Measurements from ENCODE around the gene TPCN2.

Gene TPCN2

DNA sequence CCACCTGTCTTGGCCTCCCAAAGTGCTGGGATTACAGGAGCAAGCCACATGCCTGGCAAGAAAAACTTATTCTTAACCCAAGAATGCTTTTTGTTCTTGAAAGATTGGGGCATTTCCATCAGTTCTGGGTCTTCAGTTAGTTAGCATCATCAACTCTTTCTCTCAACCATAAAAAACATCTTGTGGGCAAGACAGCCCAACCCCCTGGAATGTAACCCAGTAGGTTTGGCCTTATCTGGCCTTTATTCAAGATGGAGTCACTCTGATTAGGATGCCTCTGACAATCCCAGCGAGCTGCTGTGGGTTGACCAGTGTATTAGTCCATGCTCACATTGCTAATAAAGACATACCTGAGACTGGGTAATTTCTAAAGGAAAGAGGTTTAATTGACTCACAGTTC lies 9.2 kb upstream of the TPCN2 start:
- DNase-seq: no peak

DNA sequence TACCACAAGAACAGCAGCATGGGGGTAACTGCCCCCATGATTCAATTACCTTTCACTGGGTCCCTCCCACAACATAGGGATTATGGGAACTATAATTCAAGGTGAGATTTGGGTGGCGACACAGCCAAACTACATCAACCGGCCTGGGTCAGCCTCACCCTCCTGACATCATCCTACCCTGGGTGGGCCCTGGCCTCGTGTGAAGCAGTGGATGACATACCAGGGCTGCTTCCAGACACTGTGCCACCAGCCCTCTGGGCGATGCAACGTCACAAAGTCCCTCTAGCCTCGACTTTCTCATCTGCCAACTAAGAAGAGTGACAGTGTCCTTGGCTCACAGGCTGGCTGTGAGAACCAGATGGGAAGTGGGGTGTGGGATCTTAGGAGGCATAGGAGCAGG lies 8.7 kb upstream of the TPCN2 start:
- DNase-seq: no peak

DNA sequence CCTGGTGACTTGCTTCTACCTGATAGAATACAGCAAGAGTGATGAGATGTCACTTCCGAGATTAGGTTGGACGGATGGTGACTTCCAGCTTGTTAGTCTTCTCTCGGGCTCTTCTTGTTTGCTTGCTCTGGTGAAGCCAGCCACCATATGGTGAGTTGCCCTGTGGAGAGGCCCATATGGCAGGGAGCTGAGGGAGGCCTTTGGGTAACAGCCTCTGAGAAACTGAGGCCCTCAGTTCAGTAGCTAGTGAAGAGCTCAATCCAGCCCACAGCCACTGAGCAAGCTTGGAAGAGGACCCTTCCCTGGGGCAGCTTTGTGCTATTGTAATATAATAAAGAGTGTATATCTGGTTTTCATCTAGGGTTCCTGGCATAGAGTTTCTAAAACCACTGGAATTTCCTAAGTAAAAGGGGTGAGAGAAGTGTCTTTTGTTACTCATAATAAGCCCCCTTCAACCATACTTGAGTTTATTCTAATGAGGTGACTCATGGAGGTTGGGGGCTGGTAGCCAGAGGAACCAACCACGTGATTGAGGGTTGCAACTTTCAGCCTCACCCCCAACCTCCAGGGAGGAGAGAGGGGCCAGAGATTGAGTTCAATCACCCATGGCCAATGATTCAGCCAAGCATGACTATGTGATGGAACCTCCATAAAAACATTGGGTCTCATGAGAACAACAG lies 8.0 kb upstream of the TPCN2 start:
- DNase-seq: no peak

DNA sequence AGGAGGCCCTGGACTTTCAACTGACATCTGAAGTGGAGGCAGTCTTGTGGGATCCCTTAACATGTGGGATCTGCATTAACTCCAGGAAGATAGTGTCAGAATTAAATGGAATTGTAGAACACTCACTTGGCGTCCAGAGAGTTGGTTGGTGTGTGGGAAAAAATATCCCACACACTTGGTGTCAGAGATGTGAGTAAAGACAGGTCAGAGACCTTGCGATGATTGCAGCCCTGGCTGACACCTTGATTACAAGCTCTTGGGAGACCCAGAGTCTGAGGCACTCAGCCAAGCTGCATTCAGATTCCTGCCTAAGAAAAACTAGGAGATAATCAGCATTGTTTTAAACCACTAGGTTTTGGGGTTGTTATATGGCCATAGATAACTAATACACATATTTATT lies 7.2 kb upstream of the TPCN2 start:
- DNase-seq: no peak

DNA sequence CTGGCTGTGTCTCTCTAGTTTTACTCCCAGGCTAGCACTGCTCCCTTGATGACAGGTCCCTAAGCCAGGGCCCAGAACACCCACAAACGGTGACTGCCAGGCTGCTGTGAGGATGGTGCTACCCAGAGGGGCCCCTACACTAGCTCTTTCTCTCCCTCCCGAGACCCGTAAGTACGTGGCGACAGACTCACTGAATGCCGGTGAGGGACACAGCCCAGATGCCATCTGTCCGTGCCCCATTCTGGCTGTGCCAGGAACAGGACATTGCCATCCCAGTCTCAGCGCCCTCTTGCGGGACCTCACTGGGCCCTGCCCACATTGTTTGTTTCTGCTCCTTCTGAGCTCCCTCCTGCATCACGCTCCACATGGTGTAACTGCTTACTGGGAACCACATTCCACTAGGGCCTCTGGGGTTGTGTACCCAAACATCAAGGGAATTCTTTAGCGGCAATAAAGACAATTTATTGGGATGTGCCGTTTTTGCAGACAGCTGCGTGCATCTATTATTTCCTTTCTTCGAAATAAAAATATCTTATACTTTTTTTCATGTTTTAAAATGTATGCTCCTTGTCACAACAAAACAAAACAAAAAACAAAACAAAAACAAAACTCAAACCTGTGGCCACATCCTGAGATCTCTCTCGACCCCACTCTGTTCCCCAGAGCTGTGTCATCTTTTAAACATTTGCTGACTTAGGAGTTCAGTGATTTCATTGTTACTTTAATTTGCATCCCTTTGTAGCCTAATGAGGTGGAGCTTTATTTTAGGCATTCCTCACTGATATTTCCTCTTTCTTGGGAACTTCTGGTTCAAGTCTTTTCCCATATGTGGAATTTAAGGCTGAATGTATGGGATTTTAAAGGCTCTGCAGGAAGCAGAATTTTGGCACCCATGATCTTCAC lies 4.4 kb upstream of the TPCN2 start:
- peak; percentile 42 for DNase-seq

DNA sequence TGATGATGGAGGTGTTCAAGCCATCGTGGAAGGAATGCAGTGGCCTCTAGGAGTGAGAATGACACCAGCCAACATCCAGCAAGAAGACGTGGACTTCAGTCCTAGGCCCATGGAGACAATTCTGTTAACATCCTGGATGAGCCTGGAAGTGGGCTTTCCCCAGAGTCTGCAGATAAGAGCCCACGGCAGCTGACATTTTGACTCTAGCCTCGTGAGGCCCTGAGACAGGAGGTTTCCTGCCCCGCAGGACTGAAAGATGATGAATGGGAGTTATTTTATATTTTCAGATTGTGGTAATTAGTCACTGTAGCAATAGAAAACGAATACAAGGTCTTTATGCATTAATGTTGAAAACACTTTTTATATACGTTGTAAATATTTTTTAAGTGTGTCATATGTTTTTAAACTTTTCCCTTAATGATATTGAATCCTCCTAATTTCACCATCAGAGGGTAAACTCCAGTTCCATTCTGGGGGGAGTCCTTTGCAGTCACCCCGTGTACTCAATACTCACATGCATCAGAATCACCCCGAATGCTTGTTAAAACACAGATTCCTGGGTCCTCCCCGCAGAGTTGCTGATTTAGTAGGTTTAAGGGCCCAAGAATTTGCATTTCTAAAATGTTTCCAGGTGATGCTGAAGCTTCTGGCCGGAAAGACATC lies 570 bp upstream of the TPCN2 start:
- no peak for DNase-seq

DNA sequence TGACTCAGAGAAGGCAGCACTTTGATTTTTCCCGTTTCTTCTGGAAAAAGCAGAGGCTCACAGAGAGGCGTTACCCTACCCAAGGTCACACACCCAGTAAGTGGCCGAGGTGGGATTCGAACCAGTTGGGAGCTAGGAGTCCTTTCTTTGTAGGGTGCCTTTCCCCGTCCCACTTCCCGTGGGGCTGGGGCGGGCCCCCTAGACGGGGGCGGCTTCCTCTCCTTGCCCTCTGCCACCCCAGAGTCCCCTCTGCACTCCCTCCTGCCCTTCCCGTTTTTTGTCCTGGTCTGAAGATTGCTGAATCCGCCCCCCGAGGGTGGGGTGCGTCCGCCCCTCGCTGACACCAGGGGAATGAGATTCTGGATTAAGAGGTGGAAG lies 747 bp downstream of the TPCN2 start:
- DNase-seq: peak; percentile 38

DNA sequence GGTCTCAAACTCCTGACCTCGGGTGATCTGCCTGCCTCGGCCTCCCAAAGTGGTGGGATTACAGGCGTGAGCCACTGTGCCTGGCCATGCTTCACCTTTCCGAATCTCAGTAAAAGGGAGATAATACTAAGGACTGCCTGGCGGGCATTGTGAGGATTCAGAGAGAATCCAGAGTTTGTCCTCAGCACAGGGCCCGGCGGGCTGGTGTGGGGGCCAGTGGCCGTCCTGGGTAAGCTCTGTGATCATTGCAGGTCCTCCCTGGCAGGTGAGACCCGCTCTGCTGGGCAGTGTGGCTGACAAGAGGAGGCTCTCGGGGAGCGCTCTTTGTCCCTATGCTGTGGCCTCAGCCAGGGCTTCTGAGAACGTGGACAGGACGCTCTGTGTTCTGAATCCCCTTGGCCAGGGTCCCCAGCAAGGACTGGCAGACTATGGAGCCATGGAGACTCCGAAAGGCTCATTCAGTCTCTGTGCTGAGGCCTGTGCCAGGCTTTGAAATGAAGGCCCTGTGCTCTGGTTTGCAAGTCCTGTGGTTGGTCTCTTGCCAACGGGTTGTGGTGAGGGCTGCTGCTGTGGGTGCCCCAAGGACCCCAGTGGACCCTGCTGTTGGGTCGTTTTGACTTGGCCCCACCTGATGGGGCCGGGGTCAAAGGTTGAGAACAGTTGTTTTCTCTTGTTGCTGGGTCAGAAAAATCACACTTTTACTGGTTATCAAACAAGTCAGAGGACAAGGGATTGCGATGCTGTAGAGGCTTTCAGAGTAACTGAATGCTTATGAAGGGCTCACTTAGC lies 2.1 kb downstream of the TPCN2 start:
- DNase-seq: no peak

DNA sequence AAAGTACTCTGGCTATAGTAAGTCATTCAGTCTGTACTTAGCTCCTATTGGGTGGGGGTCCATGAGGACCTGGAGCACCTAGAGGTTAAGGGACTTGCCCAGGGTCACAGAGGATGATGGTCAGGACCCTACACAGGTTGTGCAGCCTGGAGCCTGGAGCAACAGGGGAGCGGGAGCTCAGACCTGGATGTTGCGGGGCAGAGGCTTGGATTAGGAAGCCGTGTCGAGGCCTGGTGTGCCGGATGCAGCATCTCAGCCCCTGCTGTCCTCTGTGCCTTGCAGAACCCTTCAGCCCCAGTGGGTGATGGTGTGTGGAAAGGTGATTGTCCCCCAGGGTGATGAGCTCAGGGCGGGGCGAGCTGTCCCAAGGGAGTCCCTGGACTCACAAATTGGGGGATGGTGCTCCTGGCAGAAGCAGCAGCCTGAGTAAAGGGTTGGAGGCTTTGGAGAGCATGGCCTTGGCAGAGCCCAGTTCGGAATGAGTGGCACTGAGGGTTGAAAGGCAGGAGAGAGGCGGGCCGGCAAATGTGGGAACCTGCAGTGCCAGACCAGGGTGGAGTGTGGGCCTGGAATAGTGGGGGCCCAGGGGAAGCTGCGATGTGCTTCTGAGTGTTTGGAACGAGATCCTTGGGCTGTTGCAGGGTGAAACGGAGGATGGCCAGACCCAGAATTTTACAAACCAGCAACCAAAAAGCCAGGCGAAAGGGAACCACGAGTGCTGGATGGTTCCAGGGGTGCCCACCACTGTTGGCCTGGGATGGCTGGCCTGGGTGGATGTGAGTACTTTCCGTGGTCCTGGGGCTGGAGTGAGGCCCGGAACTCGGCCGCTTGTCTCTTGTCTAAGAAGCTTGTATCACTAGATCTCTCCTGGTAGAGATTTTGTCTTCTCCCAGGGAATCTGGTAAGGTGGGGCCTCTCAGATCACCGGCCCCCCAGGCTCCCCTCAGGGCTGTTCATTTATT lies 2.9 kb downstream of the TPCN2 start:
- DNase-seq: no peak

DNA sequence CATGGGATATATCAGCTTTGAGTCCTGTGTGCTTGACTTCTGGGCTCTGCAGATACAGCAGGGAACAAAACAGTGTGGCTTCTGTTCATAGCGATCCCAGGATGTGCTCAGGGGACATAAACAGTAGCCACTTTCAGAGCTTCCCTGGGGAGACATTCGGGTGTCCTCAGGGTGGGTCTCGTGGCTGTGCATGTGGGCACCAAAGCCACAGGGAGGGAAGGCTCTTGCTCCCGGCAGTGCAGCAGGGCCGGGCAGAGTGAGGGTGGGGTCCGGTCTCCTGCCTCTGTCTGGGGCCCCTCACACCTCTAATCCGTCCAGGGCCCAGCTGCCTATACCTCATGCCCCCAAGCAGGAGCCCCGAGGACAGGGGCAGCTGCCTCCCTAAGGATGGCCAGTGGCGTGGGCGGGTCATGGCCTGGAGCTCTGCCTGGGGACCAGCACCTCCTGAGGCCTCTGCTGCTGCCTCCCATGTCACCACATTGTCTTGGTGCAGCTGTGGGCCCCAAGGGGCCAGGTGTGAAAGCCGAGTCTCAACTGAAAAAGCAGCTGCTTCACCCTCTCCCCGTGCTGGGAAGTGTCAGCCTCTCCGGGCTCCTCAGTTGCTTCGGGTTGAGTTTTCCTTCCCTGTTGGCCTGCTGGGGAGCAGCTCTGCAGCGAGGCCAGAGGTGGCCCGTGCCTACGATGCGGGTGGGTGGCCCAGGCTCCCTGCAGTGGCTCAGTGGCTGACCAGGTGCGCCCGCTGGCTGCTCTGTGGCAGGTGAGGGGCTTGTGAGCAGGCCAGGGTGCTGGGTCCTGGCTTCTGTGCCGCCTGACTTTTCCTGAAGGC lies 3.8 kb downstream of the TPCN2 start:
- no peak for DNase-seq

DNA sequence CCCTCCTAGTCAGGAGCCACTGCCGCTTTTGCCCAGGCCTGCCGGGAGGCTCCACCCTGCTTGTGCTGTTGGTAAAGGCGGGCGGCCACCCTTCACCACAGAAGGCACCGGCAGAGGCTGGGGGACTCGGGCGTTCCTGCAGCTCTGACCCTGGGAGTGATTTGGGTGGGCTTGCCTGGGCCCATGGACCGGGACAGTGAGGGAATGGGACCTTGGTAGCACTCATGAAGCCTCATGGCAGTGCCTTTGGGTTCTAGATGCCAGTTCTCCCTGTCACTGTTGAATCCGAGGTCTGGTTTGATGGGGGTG lies 4.4 kb downstream of the TPCN2 start:
- no peak for DNase-seq

DNA sequence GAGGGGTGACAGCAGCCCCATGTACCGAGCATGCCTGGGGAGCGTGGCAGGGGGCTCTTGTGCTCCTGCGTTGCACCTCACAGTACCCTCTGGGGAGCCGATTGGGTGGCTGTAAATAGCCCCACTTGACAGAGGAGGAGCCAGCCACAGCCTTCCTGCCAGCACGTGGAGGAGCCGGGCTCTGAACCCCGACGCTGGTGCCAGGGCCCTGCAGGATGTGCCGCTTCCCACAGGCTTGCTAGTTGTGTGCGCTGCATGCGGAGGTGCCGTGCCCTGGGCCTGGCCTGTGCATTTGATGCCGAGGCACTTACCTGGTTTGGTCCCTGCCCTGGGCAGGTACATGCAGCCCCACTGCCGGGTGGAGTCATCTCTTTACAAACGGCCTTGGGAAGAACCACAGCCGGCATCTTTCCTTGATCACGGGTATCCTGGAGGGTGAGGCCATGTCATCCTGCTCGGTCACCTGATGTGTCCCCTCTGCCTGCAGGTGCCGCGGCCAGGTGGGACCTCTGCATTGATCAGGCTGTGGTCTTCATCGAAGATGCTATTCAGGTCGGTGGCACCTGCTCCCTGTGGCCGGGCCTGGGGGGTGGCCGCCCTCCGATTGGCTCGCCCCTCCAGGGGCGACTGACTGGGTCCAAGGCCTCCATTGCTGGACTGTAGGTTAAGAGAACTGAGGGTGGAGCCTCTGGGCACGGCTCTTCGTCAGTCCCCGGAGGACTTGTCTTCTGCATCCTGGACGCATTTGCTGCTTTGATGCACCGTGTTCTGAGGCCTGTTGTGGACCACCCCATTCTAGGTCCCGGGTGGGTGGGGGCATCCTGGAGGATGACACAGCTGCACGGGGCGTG lies 5.0 kb downstream of the TPCN2 start:
- no peak for DNase-seq

DNA sequence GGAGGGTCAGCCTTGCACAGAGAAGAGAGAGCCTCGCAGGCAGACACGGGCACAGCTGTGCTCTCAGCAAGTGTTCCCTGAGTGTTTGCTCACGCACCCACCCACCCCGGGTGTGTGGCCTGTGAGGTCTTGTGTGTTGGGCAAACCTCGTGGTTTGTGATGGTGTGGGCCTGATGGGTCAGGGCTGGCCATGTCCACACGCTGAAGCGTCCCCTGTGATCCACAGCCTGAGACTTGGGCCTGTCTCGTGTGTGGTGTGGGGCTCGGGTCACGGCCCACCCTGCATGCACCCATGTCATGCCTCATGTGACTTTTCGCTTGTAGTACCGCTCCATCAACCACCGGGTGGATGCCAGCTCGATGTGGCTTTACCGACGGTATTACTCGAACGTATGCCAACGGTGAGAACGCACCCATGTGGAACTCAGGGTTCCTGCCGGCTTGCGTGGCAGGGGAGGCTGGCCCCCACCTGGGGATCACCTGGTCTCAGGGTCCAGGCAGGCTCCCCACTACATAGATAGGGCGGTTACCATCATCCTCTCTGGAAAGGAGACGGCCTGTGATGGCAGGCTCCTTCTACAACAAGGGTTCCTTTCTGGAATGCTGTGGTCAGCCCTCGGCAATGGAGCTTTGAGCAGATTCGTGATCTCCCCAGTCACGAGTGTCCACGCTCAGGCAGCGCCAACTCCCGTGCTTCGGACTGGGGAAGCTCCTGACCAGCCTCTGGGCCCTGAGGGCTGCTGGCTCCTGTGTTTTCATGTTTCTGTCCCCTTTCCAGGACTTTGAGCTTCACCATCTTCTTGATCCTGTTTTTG lies 5.9 kb downstream of the TPCN2 start:
- no peak for DNase-seq

DNA sequence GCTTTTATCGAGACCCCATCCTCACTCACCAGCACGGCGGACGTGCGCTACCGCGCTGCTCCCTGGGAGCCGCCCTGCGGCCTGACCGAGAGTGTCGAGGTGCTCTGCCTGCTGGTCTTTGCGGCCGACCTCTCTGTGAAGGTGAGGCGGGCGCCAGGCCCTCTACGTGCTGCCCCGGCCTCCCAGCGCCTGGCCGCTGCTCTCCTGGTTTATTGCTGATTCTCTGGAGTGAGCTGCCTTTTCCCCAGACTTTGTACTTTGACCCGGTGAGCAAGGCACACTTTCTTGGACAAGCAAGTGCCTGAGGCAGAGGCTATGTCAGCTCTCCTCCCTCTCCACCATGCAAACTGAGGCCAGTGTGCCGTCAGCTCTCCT lies 6.5 kb downstream of the TPCN2 start:
- DNase-seq: no peak

DNA sequence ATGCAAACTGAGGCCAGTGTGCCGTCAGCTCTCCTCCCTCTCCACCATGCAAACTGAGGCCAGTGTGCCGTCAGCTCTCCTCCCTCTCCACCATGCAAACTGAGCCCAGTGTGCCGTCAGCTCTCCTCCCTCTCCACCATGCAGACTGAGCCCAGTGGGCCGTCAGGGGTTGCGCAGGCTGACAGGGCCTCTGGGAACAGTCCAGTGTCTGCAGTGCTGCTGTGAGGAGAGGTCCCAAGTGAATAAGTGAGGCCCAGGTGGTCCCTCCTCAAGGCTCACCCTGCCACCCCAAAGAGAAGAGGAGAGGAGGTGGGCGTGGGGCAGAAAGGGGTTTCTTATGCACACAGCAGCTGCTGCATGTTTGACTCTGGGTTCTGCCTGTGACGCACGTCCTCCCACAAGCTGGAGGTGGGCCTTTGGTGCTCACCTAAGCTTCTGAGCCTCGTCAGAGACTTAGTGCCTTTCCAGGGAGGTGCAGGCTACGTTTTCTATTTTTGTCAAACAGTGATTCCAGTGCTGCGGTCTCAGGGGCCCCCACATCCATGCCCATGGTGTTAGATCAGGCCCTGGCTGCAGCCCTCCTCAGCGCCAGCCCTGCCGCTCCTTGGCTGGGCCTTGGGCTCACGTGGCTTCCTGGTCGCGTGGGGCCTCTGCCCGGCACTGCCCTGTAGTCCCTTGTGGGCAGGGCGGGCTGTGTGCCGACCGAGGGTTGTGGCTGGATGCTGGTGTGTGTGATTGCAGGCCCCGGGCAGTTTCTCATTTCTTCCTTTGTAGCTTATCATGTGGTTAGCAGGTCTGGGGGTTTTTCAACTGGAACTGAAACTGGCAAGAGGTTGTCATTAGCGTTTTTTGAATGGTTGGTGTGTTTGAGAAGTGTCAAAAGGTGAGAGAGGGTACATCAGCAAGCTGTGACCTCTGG lies 7.1 kb downstream of the TPCN2 start:
- DNase-seq: no peak

DNA sequence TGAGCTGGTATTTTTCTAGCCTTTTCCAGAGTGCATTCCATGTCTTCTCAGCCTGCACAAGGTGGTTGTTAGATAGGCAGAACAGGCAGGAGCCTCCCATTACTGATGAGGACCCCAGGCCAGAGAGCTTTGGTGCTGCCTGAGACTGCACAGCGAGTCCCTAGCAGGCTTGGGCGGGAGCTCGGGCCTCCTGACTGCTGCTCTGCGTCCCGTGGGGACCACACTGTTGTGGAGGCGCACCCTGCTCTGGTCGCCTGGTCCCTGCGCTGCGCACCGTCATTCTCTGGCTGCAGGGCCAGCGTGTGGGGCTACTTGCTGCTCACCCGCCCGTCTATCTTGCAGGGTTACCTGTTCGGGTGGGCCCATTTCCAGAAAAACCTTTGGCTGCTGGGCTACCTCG lies 8.5 kb downstream of the TPCN2 start:
- no peak for DNase-seq

DNA sequence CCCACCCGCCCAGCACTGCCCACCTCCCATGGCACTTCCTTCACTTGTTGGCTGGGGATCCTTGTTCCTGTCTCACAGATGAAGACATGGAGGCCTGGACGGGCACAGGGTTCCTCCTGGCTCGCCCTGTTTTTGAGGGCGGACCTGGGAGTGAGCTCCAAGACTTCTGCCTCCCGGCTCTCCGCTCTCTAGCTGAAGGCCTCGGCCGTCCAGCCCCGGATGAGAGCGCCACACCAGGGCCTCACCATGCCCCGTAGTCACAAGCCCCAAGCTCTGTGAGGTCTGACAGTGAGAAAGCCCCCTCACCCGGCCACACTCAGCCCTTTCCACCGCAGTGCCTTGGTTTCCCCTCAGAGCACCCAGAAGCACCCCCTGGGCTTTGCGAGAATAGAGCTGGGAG lies 9.1 kb downstream of the TPCN2 start:
- DNase-seq: no peak

Measured in CD4-positive, alpha-beta T cell treated with Interleukin-17A for 4 hours (primary cell).